ENCODE results near the gene PHC2. TPM values are rescaled to one million over a fixed set of nuclear protein-coding genes. Genes with fewer than 3 reads are reported as not detected.

Gene PHC2
- total RNA-seq, 4 donors from 2014 or later, result 118 to 164 (median 139) TPM

GRCh38 chr1:33316601-33317000 is 114.3 kb downstream of the PHC2 start:
- no peak for TF ChIP-seq CTCF (IDR thresholded peaks at IDR 0.05; ENCODE audit: low read depth)

GRCh38 chr1:33314416-33314815 is 116.5 kb downstream of the PHC2 start:
- no peak for TF ChIP-seq CTCF (IDR thresholded peaks at IDR 0.05; ENCODE audit: low read depth)

- TF ChIP-seq CTCF (IDR thresholded peaks at IDR 0.05; ENCODE audit: low read depth), result no peak
Measured at GRCh38 chr1:33312413-33312749, 118.5 kb downstream of the PHC2 start.

GRCh38 chr1:33311706-33312412 is 119.0 kb downstream of the PHC2 start:
- no peak for TF ChIP-seq CTCF (IDR thresholded peaks at IDR 0.05; ENCODE audit: low read depth)

GRCh38 chr1:33310702-33311101 is 120.2 kb downstream of the PHC2 start:
- TF ChIP-seq CTCF (IDR thresholded peaks at IDR 0.05; ENCODE audit: low read depth), result no peak

GRCh38 chr1:33307494-33307864 is 123.4 kb downstream of the PHC2 start:
- no peak for TF ChIP-seq CTCF (IDR thresholded peaks at IDR 0.05; ENCODE audit: low read depth)

- TF ChIP-seq CTCF (IDR thresholded peaks at IDR 0.05; ENCODE audit: low read depth), result no peak
Measured at GRCh38 chr1:33306653-33307493, 124.0 kb downstream of the PHC2 start.

Measured in subcutaneous adipose tissue (tissue), 4 donors.